Fibroblast of villous mesenchyme (primary cell): ENCODE results near the gene LEP. TPM values are rescaled to one million over a fixed set of nuclear protein-coding genes. Genes with fewer than 3 reads are reported as not detected.

Experiments used
- DNase-seq: peaks from one replicate; pipeline ENCODE4 v3.0.0-alpha.2; 2010; ENCODE audit warnings: low read depth
- H3K4me3 ChIP-seq: 2 replicates; pipeline ENCODE4 v1.5.1; 2011; ENCODE audit warnings: low read depth, mild to moderate bottlenecking, low read length
- total RNA-seq: library from RNA; depleted of rRNA; stranded (reverse); fragments of >200 nt; gene quantifications from 2 replicates; pipeline ENCODE4 v1.2.3, GENCODE V29; 2012
- TF ChIP-seq, protein P1 (sequence below): IDR thresholded peaks from 2 replicates; pipeline ENCODE4 v1.5.1; 2012; ENCODE audit warnings: low read depth, mild to moderate bottlenecking, low read length; ENCODE audit not compliant: insufficient read depth

Gene LEP
- total RNA-seq, 1 donor: not detected

DNA sequence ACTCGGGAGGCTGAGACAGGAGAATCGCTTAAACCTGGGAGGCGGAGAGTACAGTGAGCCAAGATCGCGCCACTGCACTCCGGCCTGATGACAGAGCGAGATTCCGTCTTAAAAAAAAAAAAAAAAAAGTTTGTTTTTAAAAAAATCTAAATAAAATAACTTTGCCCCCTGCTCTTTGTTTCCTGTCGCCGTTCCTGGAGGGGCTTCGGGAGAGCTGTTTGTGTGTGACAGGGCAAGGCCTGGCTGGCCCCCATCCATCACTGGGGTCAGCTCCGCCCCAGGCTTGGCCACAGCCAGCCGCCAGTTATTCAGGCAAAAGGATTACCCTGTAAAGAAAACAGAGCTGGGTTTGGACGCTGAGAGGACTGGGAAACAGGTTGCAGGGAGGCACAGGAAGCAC, 16.4 kb downstream of the LEP start:
- no peak for DNase-seq
- no peak overlapping the region for H3K4me3 ChIP-seq
- TF ChIP-seq, protein P1, sequence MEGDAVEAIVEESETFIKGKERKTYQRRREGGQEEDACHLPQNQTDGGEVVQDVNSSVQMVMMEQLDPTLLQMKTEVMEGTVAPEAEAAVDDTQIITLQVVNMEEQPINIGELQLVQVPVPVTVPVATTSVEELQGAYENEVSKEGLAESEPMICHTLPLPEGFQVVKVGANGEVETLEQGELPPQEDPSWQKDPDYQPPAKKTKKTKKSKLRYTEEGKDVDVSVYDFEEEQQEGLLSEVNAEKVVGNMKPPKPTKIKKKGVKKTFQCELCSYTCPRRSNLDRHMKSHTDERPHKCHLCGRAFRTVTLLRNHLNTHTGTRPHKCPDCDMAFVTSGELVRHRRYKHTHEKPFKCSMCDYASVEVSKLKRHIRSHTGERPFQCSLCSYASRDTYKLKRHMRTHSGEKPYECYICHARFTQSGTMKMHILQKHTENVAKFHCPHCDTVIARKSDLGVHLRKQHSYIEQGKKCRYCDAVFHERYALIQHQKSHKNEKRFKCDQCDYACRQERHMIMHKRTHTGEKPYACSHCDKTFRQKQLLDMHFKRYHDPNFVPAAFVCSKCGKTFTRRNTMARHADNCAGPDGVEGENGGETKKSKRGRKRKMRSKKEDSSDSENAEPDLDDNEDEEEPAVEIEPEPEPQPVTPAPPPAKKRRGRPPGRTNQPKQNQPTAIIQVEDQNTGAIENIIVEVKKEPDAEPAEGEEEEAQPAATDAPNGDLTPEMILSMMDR: no peak

GRCh38 chr7:128259131-128260061, 18.3 kb downstream of the LEP start:
- peak; percentile 48 for DNase-seq
- TF ChIP-seq, protein P1: no peak
- no peak overlapping the region for H3K4me3 ChIP-seq

DNA sequence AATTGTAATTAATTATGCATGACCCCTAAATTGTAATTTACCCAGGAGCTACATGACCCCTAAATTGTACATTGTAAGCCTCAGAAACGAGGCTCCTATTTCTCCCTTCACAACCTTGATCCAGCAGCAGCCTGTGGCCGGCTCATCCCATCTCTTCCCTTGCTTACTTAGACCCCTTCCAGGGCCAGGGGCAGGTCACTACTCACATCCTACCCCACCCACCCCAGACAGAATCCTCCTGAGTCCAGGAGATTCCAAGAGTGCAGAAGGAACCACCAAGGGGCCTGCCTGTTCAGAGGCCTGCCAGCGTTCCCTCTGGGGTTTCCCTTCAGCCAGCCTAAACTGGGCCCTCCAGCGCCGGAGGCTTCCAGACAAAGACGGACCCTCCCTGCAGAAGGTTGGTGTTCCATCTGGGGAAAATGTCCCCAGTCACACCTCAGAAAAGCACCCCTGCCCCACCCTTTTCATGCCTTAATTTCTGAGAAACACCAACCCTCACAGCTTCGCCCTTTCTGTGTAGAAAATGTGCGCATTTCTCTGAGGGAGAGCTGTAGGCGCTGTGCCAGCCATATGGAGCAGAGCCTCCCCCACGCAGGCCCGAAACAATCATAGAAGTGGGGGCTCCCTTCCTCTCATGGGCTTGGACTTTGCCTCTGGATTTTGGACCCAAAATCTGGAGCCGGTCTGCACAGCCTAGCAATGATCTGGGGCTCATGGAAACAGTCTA, 19.2 kb downstream of the LEP start:
- H3K4me3 ChIP-seq: no peak overlapping the region
- DNase-seq: no peak
- TF ChIP-seq, protein P1: no peak

- H3K4me3 ChIP-seq: no peak overlapping the region
- DNase-seq: no peak
- TF ChIP-seq, protein P1: no peak
Measured at GRCh38 chr7:128262273-128263028, 21.4 kb downstream of the LEP start.

- H3K4me3 ChIP-seq: no peak overlapping the region
- DNase-seq: no peak
- TF ChIP-seq, protein P1: no peak
Measured at GRCh38 chr7:128263420-128263819, 22.3 kb downstream of the LEP start.

- H3K4me3 ChIP-seq: no peak overlapping the region
- TF ChIP-seq, protein P1: no peak
- DNase-seq: no peak
Measured at GRCh38 chr7:128264477-128264876, 23.4 kb downstream of the LEP start.
